Hepatocyte (in vitro differentiated cells): ENCODE data around the gene NRG3. TPM values are rescaled to one million over a fixed set of nuclear protein-coding genes. Genes with fewer than 3 reads are reported as not detected.

Experiments used
- DNase-seq: peaks from one replicate; pipeline ENCODE4 v3.0.0-alpha.2; 2016; ENCODE audit warnings: low spot score
- H2AFZ ChIP-seq: fragments of 200-600 bp; sonication (generic); 2 replicates; pipeline ENCODE4 v1.6.0; 2016; ENCODE audit warnings: antibody characterized with exemption, mild to moderate bottlenecking
- H3K27ac ChIP-seq: fragments of 200-600 bp; sonication (generic); 2 replicates; pipeline ENCODE4 v1.5.1; 2016; ENCODE audit warnings: mild to moderate bottlenecking
- H3K27me3 ChIP-seq: fragments of 200-600 bp; sonication (generic); 2 replicates; pipeline ENCODE4 v1.6.1; 2016
- H3K36me3 ChIP-seq: fragments of 200-600 bp; sonication (generic); replicated peaks from 2 replicates; pipeline ENCODE4 v1.5.1; 2016; ENCODE audit warnings: low read depth; ENCODE audit not compliant: insufficient read depth
- H3K4me1 ChIP-seq: fragments of 200-600 bp; sonication (generic); 2 replicates; pipeline ENCODE4 v1.5.1; 2016; ENCODE audit warnings: mild to moderate bottlenecking, moderate library complexity; ENCODE audit not compliant: insufficient read depth
- H3K4me2 ChIP-seq: fragments of 200-600 bp; sonication (generic); 2 replicates; pipeline ENCODE4 v1.6.0; 2016
- H3K4me3 ChIP-seq: fragments of 200-600 bp; sonication (generic); 2 replicates; pipeline ENCODE4 v1.5.1; 2016; ENCODE audit warnings: mild to moderate bottlenecking
- H3K79me2 ChIP-seq: fragments of 200-600 bp; sonication (generic); 2 replicates; pipeline ENCODE4 v1.6.0; 2017; ENCODE audit warnings: mild to moderate bottlenecking
- H3K9me2 ChIP-seq: fragments of 200-600 bp; sonication (generic); replicated peaks from 2 replicates; pipeline ENCODE4 v1.6.0; 2017; ENCODE audit warnings: mild to moderate bottlenecking; ENCODE audit not compliant: insufficient read depth
- H3K9me3 ChIP-seq: fragments of 200-600 bp; sonication (generic); 2 replicates; pipeline ENCODE4 v1.5.1; 2016; ENCODE audit warnings: low read depth, mild to moderate bottlenecking
- H4K20me1 ChIP-seq: fragments of 200-600 bp; sonication (generic); 2 replicates; pipeline ENCODE4 v1.6.0; 2016; ENCODE audit warnings: mild to moderate bottlenecking; ENCODE audit not compliant: insufficient read depth, poor library complexity, severe bottlenecking
- CTCF ChIP-seq: fragments of 200-600 bp; sonication (generic); IDR thresholded peaks from 2 replicates; pipeline ENCODE4 v1.5.1; 2016; ENCODE audit warnings: antibody characterized with exemption, mild to moderate bottlenecking; ENCODE audit not compliant: poor library complexity
- EZH2 ChIP-seq: fragments of 200-600 bp; sonication (generic); IDR thresholded peaks from 2 replicates; pipeline ENCODE4 v1.6.1; 2016; ENCODE audit warnings: antibody characterized with exemption, mild to moderate bottlenecking, borderline replicate concordance
- EZH2phosphoT487 ChIP-seq: fragments of 200-600 bp; sonication (generic); IDR thresholded peaks from one replicate; pipeline ENCODE4 v1.6.1; 2018; ENCODE audit warnings: antibody characterized with exemption, mild to moderate bottlenecking, low read depth, moderate library complexity; ENCODE audit not compliant: unreplicated experiment, severe bottlenecking
- WGBS: methylation state at CpG from one replicate; pipeline ENCODE4 v1.1.6; 2016; ENCODE audit warnings: low lambda C conversion rate; ENCODE audit errors: missing lambda C conversion rate; 5-methylcytosine and 5-hydroxymethylcytosine counted together
- polyA plus RNA-seq: library from polyadenylated mRNA; unstranded; fragments of >200 nt; fragmentation: Nextera tagmentation; extraction: Ambion mirVana; gene quantifications from 2 replicates; pipeline ENCODE4 v1.2.1, GENCODE V29; 2016
- total RNA-seq: library from RNA; depleted of rRNA; stranded (reverse); fragments of >200 nt; gene quantifications from 2 replicates; pipeline ENCODE4 v1.2.3, GENCODE V29; 2014

Gene NRG3
- total and polyA plus RNA-seq, 2 experiments from 2014 or later, result 0.57 to 2.0 TPM

GRCh38 chr10:82660205-82660604 lies 785.2 kb downstream of the NRG3 start:
- H3K4me3 ChIP-seq, result no peak overlapping the region
- no peaks in the 10 kb centered on the region for H3K36me3 ChIP-seq
- no peak for DNase-seq
- H3K4me2 ChIP-seq, result no peak overlapping the region
- no peaks in the 10 kb centered on the region for H3K27me3 ChIP-seq
- no peaks in the 10 kb centered on the region for H3K79me2 ChIP-seq
- no peaks in the 10 kb centered on the region for H3K9me3 ChIP-seq
- H2AFZ ChIP-seq, result no peak overlapping the region
- no peaks in the 10 kb centered on the region for H4K20me1 ChIP-seq
- H3K27ac ChIP-seq, result no peak overlapping the region
- H3K4me1 ChIP-seq, result no peaks in the 10 kb centered on the region
- no peaks in the 10 kb centered on the region for H3K9me2 ChIP-seq
- TF ChIP-seq EZH2 (no peak), EZH2phosphoT487 (no peak), CTCF (no peak)

- Histone ChIP-seq H3K4me3 (no peak overlapping the region), H3K9me2 (no peaks in the 10 kb centered on the region), H4K20me1 (no peaks in the 10 kb centered on the region), H3K27ac (no peak overlapping the region), H2AFZ (no peak overlapping the region), H3K36me3 (no peaks in the 10 kb centered on the region), H3K79me2 (no peaks in the 10 kb centered on the region), H3K4me1 (no peaks in the 10 kb centered on the region), H3K9me3 (no peaks in the 10 kb centered on the region), H3K4me2 (no peak overlapping the region), H3K27me3 (no peaks in the 10 kb centered on the region)
- TF ChIP-seq EZH2 (no peak), EZH2phosphoT487 (no peak), CTCF (no peak)
- WGBS, result 14% methylated on average over 1 of the region's 1 CpG
- DNase-seq, result no peak
Observed at GRCh38 chr10:82660986-82661385, 786.0 kb downstream of the NRG3 start.

GRCh38 chr10:82661701-82662100 lies 786.7 kb downstream of the NRG3 start:
- Histone ChIP-seq H3K27me3 (no peaks in the 10 kb centered on the region), H2AFZ (no peak overlapping the region), H3K4me3 (no peak overlapping the region), H3K4me1 (no peaks in the 10 kb centered on the region), H3K79me2 (no peaks in the 10 kb centered on the region), H4K20me1 (no peaks in the 10 kb centered on the region), H3K9me2 (no peaks in the 10 kb centered on the region), H3K36me3 (no peaks in the 10 kb centered on the region), H3K27ac (no peak overlapping the region), H3K4me2 (no peak overlapping the region), H3K9me3 (no peaks in the 10 kb centered on the region)
- TF ChIP-seq EZH2 (no peak), CTCF (no peak), EZH2phosphoT487 (no peak)
- no peak for DNase-seq
- whole genome bisulfite sequencing, result 67% methylated on average over 5 of the region's 5 CpGs

- Histone ChIP-seq H3K4me1 (no peaks in the 10 kb centered on the region), H3K4me3 (no peak overlapping the region), H3K36me3 (no peaks in the 10 kb centered on the region), H3K4me2 (no peak overlapping the region), H2AFZ (no peak overlapping the region), H3K9me3 (no peaks in the 10 kb centered on the region), H3K27me3 (no peaks in the 10 kb centered on the region), H3K79me2 (no peaks in the 10 kb centered on the region), H3K9me2 (no peaks in the 10 kb centered on the region), H3K27ac (no peak overlapping the region), H4K20me1 (no peaks in the 10 kb centered on the region)
- TF ChIP-seq EZH2phosphoT487, result no peak
- no peak for TF ChIP-seq CTCF
- TF ChIP-seq EZH2, result no peak
- 88% methylated on average over 4 of the region's 4 CpGs for WGBS
- DNase-seq, result no peak
Observed at GRCh38 chr10:82668221-82668895, 793.4 kb downstream of the NRG3 start.
